Stimulated activated CD4-positive, alpha-beta T cell treated with anti-CD3 and anti-CD28 coated beads, Interleukin-15, amount 100 ng/mL, for 48 hours (primary cell): ENCODE measurements around the gene RGCC.
"Not testable (repeated sequence)": the region's sequence is repeated elsewhere in the genome, so short reads cannot be mapped to it uniquely, and the experiment has no call there.

Source experiments
- DNase-seq, 2 donors: peaks; one replicate each; pipeline ENCODE4 v3.0.0-alpha.2; 2020; ENCODE audit warnings: low read depth in 2 of 2

Gene RGCC

DNA sequence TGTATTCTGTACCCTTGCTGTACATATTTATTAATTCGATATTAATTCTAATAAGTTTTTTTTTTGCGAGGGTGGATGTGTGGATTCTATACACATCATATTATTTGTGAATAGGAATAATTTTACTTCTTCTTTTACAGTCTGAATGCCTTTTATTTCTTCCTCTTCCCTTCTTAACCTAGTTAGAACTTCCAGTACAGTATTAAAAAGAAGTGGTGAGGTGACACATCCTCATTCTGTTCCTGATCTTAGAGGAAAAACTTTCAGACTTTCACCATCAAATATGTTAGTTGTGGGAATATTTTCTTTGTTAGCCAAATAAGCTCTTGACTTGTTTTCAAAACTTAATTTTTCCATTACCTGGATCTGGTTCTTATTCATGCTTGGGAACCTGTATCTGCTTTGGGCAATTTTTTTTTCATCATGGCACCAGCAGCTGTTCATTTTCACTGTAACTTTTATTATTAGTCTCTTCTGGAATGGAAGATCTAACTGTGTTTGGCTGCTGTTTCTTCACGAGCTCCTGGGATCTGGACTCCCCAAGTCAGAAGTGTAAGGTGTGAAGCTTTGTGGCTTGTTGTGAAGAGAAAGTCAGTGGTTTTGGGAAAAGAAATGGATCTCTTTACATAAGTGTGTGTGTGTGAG lies 33.1 kb downstream of the RGCC start:
- DNase-seq: no peak

DNA sequence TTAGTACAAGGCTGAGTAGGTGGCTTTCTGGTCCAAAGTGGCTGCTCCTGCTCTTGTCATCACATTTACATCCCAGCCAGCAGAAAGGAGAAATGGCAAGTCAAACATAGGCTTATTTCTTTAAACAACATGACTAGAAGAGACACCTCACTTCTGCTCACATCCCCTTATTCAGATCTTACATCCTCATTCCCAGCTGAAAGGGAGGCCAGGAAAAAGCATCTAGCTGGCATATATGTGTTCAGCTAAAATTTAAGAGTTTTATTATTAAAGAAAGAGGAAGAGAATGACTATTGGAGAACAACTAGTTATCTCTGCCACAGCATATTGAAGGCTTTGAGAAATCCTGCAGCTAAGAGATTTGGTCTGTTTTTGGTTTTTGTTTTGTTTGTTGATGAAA lies 34.1 kb downstream of the RGCC start:
- DNase-seq: no peak

- DNase-seq: no peak
These were observed 35.3 kb downstream of the RGCC start for GRCh38 chr13:41492432-41493260.

GRCh38 chr13:41494202-41494601 lies 36.9 kb downstream of the RGCC start:
- DNase-seq: no peak

DNA sequence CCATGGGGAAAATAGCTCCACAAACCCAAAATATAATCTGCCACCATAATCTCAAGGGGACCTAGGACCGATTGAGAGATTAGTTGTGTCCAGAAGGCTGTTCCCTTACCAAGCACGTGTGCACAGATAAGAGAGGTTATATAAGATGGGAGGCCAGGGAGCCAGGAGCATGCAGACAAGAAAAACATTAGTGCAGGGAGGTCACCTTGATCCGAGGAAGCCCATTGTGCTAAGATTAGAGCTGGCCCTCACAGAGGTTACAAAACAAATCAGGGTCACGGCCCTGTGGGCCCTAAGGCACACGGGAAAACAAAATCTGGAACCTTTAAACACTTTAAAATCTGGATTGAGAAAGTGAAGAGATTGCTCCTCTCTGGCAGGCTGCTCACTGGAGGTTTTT lies 37.7 kb downstream of the RGCC start:
- no peak for DNase-seq

DNA sequence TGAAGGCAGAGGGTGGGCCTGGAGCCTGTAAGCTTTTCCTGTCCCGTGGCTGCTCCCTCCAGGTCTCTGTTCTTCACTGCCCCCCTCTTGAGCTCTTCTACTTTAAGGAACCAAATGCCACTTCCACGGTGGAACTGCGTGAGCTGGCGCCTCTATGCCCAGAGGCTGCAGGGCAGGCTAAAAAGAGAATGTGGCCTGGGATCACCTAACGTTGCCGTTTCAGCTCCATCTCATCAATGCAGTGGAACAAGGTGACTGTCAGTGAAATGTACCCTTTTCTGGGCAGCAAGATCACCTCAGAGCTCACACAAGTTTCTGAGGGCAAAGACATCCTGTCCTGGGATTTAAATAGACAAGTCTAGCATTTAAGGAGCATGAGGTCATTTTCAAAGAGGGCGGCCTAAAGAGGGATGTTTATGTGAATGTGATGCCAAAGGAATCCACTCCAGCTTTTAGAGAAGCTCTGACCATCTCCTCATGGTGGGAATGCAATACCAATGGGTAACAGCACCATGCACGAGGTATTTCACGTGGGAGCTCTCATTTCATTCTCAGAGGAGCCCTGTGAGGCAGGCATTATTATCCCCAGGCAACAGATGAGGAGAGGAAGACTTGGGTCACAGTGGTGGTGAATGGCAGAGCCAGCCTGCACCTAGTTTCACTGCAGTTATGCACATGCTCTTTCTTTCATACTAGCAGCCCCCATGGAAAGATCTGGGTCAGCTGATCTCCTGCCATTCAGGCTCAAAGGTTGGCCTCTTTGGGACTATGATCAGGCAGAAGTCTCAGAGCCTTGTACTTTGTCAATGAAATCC lies 39.3 kb downstream of the RGCC start:
- DNase-seq: no peak

- DNase-seq: no peak
These were observed 40.1 kb downstream of the RGCC start for GRCh38 chr13:41497436-41497835.

GRCh38 chr13:41499452-41499851 lies 42.1 kb downstream of the RGCC start:
- DNase-seq: no peak

GRCh38 chr13:41500511-41500910 lies 43.2 kb downstream of the RGCC start:
- DNase-seq: no peak

DNA sequence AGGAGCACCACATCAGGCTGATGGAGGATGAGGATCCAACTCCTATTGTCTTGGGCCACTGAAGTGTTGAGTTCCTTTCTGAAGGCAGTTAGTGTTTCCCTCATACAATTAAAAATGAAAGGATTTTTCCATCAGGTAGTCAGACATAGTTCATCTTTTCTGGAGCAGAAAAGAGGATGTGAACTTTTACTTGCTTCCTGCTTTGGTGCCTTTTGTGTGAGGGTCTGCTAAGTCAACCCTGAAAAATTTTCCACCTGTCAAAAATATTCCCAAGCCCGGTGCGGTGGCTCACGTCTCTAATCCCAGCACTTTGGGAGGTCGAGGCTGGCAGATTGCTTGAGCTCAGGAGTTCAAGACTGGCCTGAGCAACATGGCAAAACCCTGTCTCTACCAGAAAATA lies 43.9 kb downstream of the RGCC start:
- no peak for DNase-seq

DNA sequence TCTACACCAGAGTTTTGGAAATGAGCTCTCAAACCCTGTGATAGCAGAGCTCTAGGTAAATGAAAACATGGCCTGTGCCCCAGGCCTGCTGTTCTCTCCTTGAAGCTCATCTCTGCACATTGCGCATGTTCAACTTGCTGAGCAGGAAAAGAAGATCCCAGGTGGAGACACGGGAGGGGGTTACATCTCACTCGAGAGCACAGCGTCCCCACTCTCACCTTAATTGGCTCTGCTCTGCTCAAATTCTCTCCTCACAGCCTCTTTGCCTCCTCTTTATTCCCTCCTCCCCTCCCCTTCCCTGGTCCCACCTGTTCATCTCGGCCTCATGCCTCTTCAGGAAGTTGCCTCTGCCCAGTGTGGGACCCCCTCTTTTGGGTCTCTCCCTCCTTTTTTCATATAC lies 44.7 kb downstream of the RGCC start:
- DNase-seq: no peak

- no peak for DNase-seq
These were observed 45.3 kb downstream of the RGCC start for GRCh38 chr13:41502673-41503072.

DNA sequence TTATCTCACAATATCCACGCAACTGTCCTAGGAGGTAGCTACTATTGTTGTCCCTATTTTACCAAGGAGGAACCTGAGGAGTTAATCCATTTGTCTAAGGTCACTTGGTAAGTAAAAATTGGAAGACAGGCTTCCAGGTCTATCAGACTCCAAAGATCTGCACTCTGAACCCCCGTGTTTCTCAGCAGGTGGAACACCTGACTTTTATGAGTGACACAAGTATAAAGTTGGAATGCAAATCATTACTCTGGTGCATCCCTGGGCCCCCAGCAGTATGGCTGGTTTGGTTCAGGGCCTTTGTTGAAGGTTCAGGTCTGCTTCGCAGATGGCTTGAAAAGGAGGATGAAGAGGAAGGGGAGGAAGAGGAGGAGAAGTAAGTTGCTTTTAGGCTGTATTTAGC lies 46.0 kb downstream of the RGCC start:
- DNase-seq: no peak

DNA sequence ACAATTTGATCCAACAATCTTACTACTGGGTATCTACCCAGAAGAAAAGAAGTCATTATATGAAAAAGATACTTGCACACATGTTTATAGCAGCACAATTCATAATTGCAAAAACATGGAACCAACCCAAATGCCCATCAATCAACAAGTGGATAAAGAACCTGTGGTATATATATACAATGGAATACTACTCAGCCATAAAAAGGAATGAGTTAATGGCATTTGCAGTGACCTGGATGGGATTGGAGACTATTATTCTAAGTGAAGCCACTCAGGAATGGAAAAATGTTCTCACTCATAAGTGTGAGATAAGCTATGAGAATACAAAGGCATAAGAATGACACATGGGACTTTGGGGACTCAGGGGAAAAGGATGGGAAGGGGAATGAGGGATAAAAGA lies 47.3 kb downstream of the RGCC start:
- not testable (repeated sequence) for DNase-seq

DNA sequence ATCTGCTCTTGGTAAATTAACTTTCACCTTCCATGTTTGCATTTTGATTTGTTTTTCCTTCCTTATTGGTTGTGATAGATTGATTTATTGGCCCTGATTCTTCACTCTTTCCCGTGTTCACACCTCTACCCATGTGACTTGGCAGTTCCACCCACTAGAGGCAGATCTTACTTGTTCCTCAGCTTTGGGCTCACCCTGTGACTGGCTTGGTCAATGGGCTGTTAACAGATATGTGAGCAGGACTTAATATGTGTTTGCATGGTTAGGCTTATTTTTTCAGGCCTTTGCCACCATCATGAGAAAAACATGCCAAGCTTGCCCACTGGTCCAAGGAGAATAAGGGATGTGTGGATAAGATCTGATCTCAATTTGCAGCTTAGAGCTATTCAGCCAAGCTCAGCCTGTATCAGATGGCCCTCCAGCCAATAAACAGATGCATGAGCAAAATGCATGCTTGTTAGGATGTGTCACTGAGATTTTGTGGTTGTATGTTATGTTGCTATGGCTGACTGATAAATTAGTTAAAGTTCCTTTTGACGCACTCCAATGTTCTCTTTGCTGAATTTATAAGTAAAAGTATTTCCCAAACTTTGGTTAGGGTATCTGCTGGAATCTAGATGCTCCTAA lies 48.0 kb downstream of the RGCC start:
- no peak for DNase-seq

DNA sequence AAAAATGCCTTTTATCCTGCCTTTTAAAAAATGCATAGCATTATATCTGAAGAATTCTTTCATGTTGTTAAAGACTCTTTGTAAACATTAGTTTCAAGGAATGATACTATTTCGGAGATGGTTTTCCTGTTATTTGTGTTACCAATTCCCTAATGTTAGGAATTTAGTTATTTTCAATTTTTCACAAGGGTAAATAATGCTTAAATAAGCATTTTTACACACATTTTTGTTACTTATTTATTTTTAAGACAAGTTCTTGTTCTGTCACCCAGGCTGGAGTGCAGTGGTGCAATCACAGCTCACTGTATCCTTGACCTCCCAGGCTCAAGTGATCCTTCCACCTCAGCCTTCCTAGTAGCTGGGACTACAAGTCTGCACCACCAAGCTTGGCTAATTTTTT lies 49.0 kb downstream of the RGCC start:
- DNase-seq: no peak

- DNase-seq: no peak
These were observed 52.6 kb downstream of the RGCC start for GRCh38 chr13:41509971-41510370.

DNA sequence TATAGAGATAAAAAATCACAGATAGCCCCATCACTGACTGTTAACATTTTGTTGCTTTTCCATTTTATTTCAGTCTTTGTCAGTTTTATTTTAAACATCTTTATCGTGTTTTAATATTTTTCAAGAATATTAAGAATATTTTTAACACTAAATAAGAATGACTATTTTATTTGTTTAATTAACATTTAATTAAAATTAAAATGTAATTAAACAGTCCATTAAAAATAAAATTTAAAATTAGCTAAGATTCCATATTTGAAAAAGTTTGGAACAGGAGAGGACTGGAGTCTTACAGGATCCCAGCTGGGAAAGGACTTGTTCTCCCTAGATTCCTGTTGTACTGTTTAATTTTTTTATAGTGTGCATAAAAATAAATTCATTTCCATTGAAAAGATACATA lies 54.5 kb downstream of the RGCC start:
- DNase-seq: no peak

DNA sequence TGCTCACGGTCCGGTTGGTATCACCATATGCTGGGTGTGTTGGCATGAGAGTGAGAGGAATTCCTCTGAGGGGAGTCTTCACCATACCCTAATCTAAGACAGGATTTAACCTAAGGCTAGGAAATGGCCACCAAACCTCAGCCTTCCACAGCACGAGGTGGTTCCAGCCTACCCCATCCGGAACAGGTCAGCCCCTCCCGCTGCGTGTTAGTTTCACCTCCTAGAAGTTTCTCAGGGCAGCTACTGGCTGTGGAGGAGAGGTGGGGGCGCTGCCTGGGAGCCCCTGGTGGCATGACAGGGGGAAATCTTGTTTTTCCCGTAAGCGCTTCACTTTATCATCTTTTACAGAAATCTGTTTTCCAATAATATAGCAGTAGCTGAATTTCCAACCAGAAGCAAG lies 55.1 kb downstream of the RGCC start:
- no peak for DNase-seq

GRCh38 chr13:41513600-41513999 lies 56.2 kb downstream of the RGCC start:
- DNase-seq: no peak

DNA sequence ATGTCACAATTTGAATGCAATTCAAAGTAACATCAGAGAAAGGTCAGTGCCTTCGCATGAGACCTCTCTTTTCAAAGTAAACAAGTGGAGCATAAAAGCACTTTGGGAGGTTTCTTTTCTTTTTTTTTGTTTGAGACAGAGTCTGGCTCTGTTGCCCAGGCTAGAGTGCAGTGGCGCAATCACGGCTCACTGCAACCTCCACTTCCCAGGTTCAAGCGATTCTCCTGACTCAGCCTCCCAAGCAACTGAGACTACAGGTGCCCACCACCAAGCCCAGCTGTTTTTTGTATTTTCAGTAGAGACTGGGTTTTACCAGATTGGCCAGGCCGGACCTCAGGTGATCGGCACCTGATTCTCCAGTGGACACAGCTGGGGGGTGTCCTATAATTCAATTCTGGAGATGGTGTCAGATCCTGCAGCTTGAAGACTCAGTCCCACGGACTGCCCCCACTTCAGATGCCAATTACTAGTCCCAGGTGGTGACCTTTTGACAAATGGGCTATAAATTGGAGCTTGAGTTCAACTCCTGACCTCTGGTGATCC lies 57.6 kb downstream of the RGCC start:
- no peak for DNase-seq
